Neutrophil (primary cell): ENCODE data around the gene KRTCAP2.

Source experiments
- H3K27ac ChIP-seq: fragments of 200-600 bp; sonication (generic); 2 replicates; pipeline ENCODE4 v1.5.1; 2016; ENCODE audit warnings: mild to moderate bottlenecking, moderate library complexity
- H3K27me3 ChIP-seq: fragments of 200-600 bp; sonication (generic); 2 replicates; pipeline ENCODE4 v1.6.0; 2016; ENCODE audit warnings: mild to moderate bottlenecking
- H3K36me3 ChIP-seq: fragments of 200-600 bp; sonication (generic); 2 replicates; pipeline ENCODE4 v1.5.1; 2017
- H3K4me1 ChIP-seq, 2 experiments: fragments of 200-600 bp in 1 of 2; sonication (generic) in 1 of 2; 1 replicate in 1 of 2; 2 replicates in 1 of 2; pipeline versions ENCODE4 v1.5.1 to v1.6.1; 2013 to 2016; ENCODE audit warnings: low read depth in 1 of 2, low read length in 1 of 2, mild to moderate bottlenecking in 1 of 2, moderate library complexity in 1 of 2; ENCODE audit not compliant: control insufficient read depth in 1 of 2, insufficient read depth in 1 of 2
- H3K4me3 ChIP-seq, 2 experiments: fragments of 200-600 bp in 1 of 2; sonication (generic) in 1 of 2; 1 replicate in 1 of 2; 2 replicates in 1 of 2; pipeline ENCODE4 v1.5.1; 2013 to 2016; ENCODE audit warnings: low read depth in 1 of 2, low read length in 1 of 2, mild to moderate bottlenecking in 1 of 2, moderate library complexity in 1 of 2
- H3K9me3 ChIP-seq: fragments of 200-600 bp; sonication (generic); 2 replicates; pipeline ENCODE4 v1.5.1; 2016
- TF ChIP-seq, protein P1 (sequence below): fragments of 200-600 bp; sonication (generic); IDR thresholded peaks from 2 replicates; pipeline ENCODE4 v1.5.1; 2016; ENCODE audit warnings: antibody characterized with exemption

Gene KRTCAP2

DNA sequence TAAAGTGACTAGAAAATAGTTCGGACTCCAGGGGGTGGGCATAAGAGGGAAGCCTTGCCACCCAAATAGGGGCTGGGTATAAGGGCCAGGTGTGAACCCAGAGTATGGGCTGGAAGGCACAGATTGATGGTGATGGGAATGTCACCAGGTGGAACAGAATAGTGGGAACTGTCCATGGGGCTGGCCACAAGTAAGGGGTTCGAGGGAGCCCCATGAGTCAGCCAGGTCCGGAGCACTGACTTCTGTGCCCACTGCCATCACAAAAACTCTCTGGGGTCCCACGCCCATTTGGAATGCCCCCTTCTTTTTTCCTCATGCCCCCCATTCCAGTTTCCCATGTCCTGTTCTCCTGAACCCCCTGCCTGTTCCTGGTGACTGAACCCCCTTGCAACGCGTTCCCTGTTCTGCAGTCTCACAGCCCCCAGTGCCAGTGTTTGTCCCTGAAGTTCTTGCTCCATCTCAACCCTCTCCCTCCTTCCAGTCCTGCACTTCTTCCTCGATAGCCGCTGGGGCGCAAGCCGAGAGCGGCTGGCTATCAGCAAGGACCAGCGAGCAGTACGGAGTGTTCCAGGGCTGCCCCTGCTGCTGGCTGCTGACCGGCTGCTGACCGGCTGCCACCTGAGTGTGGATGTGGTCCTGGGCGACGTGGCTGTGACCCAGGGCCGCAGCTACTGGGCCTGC, 8.4 kb upstream of the KRTCAP2 start:
- Histone ChIP-seq H3K27me3 (no peaks in the 10 kb centered on the region), H3K4me1 (peaks cover 2 to 4% of the 10 kb centered on the region in 2 experiments), H3K9me3 (no peaks in the 10 kb centered on the region), H3K4me3 (no peak overlapping the region), H3K36me3 (no peaks in the 10 kb centered on the region), H3K27ac (no peak overlapping the region)
- TF ChIP-seq, protein P1, sequence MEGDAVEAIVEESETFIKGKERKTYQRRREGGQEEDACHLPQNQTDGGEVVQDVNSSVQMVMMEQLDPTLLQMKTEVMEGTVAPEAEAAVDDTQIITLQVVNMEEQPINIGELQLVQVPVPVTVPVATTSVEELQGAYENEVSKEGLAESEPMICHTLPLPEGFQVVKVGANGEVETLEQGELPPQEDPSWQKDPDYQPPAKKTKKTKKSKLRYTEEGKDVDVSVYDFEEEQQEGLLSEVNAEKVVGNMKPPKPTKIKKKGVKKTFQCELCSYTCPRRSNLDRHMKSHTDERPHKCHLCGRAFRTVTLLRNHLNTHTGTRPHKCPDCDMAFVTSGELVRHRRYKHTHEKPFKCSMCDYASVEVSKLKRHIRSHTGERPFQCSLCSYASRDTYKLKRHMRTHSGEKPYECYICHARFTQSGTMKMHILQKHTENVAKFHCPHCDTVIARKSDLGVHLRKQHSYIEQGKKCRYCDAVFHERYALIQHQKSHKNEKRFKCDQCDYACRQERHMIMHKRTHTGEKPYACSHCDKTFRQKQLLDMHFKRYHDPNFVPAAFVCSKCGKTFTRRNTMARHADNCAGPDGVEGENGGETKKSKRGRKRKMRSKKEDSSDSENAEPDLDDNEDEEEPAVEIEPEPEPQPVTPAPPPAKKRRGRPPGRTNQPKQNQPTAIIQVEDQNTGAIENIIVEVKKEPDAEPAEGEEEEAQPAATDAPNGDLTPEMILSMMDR, result no peak

DNA sequence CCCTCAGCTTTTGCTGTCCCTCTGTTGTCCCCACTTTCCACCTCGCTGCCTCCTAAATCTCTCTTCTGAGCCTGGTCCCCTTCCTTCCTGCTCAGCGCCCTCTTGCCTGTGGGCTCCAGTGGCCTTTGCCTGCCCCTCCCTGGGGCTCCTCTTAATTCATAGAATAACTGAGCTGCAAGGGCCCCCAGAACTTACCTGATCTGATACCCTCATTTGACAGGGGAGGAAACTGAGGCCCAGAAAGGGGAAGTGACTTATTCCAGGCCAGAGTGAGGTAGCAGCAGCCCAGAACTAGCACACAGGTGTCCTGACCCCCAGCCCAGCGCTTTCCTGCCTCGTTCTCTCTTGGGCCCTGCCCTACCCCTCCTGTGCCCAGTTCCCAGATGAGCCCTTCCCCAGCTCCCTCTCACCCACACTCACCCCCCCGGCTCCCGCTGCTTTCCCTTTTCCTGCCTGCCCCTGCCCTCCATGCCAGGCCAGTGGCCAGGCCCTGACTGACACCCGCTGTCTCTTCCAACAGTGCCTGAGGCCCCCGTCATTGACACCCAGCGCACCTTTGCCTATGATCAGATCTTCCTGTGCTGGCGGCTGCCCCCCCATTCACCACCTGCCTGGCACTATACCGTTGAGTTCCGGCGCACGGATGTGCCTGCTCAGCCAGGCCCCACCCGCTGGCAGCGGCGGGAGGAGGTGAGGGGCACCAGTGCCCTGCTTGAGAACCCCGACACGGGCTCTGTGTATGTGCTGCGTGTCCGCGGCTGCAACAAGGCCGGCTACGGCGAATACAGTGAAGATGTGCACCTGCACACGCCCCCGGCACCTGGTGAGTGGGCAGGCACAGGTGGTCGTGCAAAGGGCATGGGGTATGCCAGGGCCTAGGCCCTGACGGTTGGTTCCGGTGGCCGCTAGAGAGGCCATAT, 6.3 kb upstream of the KRTCAP2 start:
- peaks cover 11% of the 10 kb centered on the region for H3K27me3 ChIP-seq
- H3K4me3 ChIP-seq, result no peak overlapping the region
- TF ChIP-seq, protein P1, result no peak
- H3K27ac ChIP-seq, result no peak overlapping the region
- H3K9me3 ChIP-seq, result no peaks in the 10 kb centered on the region
- H3K36me3 ChIP-seq, result no peaks in the 10 kb centered on the region
- peaks cover 12 to 16% of the 10 kb centered on the region in 2 experiments for H3K4me1 ChIP-seq

DNA sequence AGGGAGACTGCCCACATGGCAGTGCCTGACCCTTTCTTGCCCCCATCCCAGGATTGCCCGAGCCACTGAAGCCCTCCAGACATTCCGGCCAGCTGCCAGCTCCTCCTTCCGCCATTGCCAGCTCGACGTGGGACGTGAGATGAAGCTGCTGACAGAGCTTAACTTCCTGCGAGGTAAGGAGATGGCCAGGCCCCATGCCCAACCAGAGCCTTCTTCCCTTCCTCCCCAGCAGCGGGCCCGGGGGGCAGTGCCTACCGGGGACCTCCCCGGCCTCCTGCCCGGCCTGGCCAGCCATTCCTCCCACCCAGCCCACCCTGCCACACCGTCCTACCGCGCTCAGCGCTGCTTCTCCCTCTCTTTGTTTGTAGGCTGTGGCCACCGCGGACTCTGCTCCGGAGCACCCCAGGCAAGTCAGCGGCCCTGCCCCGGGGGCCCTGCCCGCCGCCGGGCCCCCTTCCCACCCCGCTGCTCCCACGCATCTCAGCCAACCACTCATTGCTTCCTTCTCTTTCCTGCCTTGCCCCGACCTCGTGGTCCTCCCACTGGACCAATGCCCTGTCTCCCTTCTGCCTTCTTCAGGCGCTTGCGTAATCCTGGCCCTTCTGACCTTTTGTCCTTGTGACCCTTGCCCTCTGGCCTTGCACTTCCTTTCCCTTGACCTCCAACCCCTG, 5.5 kb upstream of the KRTCAP2 start:
- TF ChIP-seq, protein P1, result no peak
- Histone ChIP-seq H3K27me3 (peaks cover 19% of the 10 kb centered on the region), H3K27ac (no peak overlapping the region), H3K9me3 (no peaks in the 10 kb centered on the region), H3K36me3 (no peaks in the 10 kb centered on the region), H3K4me1 (peaks cover 20 to 24% of the 10 kb centered on the region in 2 experiments), H3K4me3 (no peak overlapping the region)

DNA sequence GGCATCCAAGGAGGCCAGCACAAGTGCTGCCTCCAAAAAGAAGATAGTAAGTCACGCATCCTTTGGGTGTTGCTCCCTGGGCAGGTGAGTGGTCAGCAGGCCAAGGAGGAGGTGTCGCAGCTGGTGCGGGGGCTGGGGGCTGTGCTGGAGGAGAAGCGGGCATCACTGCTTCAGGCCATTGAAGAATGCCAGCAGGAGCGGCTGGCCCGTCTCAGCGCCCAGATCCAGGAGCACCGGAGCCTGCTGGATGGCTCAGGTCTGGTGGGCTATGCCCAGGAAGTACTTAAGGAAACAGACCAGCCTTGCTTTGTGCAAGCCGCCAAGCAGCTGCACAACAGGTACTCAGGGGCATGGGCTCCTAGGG, 4.8 kb upstream of the KRTCAP2 start:
- H3K4me1 ChIP-seq, result peaks cover 25 to 28% of the 10 kb centered on the region in 2 experiments
- H3K9me3 ChIP-seq, result no peaks in the 10 kb centered on the region
- peaks cover 19% of the 10 kb centered on the region for H3K27me3 ChIP-seq
- TF ChIP-seq, protein P1, result no peak
- H3K4me3 ChIP-seq, result no peak overlapping the region
- no peak overlapping the region for H3K27ac ChIP-seq
- H3K36me3 ChIP-seq, result no peaks in the 10 kb centered on the region

DNA sequence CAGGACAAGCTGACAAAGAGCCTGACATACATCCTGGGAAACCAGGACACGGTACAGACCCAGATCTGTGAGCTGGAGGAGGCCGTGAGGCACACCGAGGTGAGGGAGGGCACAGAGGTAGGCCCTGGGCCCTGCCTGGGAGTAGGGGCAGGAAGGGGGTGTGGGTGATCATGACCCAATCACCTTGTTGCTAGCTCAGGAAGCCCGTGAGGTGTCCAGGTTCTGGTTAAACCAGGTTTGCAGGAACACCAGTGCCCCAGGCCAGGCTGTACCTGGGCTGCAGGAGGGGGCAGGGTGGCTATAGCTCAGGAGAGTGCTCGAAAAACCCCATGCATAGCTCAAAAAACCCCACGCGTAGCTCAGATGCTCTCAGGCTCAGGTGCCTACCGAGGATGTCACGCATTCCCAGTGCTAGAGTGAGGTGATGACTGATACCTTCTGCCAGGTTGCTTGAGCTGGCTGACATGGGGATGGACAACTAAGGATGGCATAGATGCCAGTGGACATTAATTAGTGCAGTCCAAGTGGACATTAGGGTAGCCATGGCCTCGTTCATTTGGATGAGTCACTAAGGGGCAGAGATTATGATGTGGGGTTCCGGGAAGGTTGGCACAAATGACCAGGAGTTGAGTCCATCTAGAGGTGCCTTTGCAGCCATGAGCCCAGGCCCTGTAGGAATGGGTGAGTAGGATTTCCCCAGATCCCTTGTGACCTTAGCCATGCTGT, 4.3 kb upstream of the KRTCAP2 start:
- TF ChIP-seq, protein P1, result no peak
- Histone ChIP-seq H3K27me3 (peaks cover 19% of the 10 kb centered on the region), H3K27ac (no peak overlapping the region), H3K4me3 (no peak overlapping the region), H3K9me3 (no peaks in the 10 kb centered on the region), H3K4me1 (peaks cover 28 to 33% of the 10 kb centered on the region in 2 experiments), H3K36me3 (no peaks in the 10 kb centered on the region)
